PC-3 (cell line): Measurements from ENCODE around the gene GSG1L. TPM values are rescaled to one million over a fixed set of nuclear protein-coding genes. Genes with fewer than 3 reads are reported as not detected.

Experiments
- ATAC-seq: fragments of 200-7000 bp; cut with Tn5 transposase; 2 replicates; pipeline ENCODE4 v1.9.1; 2020; ENCODE audit warnings: mild to moderate bottlenecking, moderate library complexity
- BruUV-seq: library from RNA; stranded (reverse); fragments of 400-500 nt; replicated peaks from 2 replicates; lab custom pipeline; 2021; lab: Mats Ljungman, UMichigan
- CTCF ChIA-PET: fragments of 300-600 bp; sonication (Branson Sonifier 250); formaldehyde crosslinking; loops from one replicate; lab custom pipeline; 2022; ENCODE audit warnings: antibody characterized with exemption; lab: Charles Lee
- POLR2A ChIA-PET: fragments of 300-600 bp; sonication (Branson Sonifier 250); formaldehyde crosslinking; loops from one replicate; lab custom pipeline; 2022; ENCODE audit warnings: antibody characterized with exemption; ENCODE audit not compliant: unreplicated experiment; lab: Charles Lee
- DNase-seq: peaks from one replicate; pipeline ENCODE4 v3.0.0-alpha.2; 2015
- H2AFZ ChIP-seq: fragments of 300-600 bp; sonication (generic); 2 replicates; pipeline ENCODE4 v1.6.0; 2016; ENCODE audit warnings: antibody characterized with exemption, low read length
- H3F3A ChIP-seq: fragments of 300-600 bp; sonication (generic); one replicate; pipeline ENCODE4 v1.6.0; 2017; ENCODE audit warnings: antibody characterized with exemption, low read length, control low read depth, mild to moderate bottlenecking; ENCODE audit not compliant: unreplicated experiment
- H3K27ac ChIP-seq: fragments of 300-600 bp; sonication (generic); 2 replicates; pipeline ENCODE4 v1.5.1; 2016; ENCODE audit warnings: mild to moderate bottlenecking, low read length
- H3K27me3 ChIP-seq: fragments of 300-600 bp; sonication (generic); 2 replicates; pipeline ENCODE4 v1.6.1; 2016; ENCODE audit warnings: low read length, mixed read lengths
- H3K36me3 ChIP-seq: fragments of 300-600 bp; sonication (generic); 2 replicates; pipeline ENCODE4 v1.6.1; 2016; ENCODE audit warnings: low read depth, mixed run types, low read length, mixed read lengths
- H3K4me1 ChIP-seq: fragments of 300-600 bp; sonication (generic); 2 replicates; pipeline ENCODE4 v1.5.1; 2016; ENCODE audit warnings: low read length; ENCODE audit not compliant: insufficient read depth
- H3K4me2 ChIP-seq: fragments of 300-600 bp; sonication (generic); 2 replicates; pipeline ENCODE4 v1.6.0; 2016; ENCODE audit warnings: low read length
- H3K4me3 ChIP-seq: fragments of 300-600 bp; sonication (generic); 2 replicates; pipeline ENCODE4 v1.5.1; 2016; ENCODE audit warnings: mild to moderate bottlenecking, low read length, mixed read lengths
- H3K79me2 ChIP-seq: fragments of 300-600 bp; sonication (generic); 2 replicates; pipeline ENCODE4 v1.6.1; 2017; ENCODE audit warnings: low read length, mixed read lengths
- H3K9ac ChIP-seq: fragments of 300-600 bp; sonication (generic); 2 replicates; pipeline ENCODE4 v1.6.0; 2016; ENCODE audit warnings: mild to moderate bottlenecking, low read length
- H3K9me2 ChIP-seq: fragments of 300-600 bp; sonication (generic); replicated peaks from 2 replicates; pipeline ENCODE4 v1.6.1; 2016; ENCODE audit warnings: mixed run types, low read length, mixed read lengths
- H3K9me3 ChIP-seq: fragments of 300-600 bp; sonication (generic); 2 replicates; pipeline ENCODE4 v1.6.1; 2016; ENCODE audit warnings: low read length, mixed read lengths
- H4K20me1 ChIP-seq: fragments of 300-600 bp; sonication (generic); 2 replicates; pipeline ENCODE4 v1.6.1; 2016; ENCODE audit warnings: low read length, mixed read lengths
- EZH2 ChIP-seq: fragments of 300-600 bp; sonication (generic); IDR thresholded peaks from one replicate; pipeline ENCODE4 v1.6.1; 2017; ENCODE audit warnings: antibody characterized with exemption, mild to moderate bottlenecking, low read length; ENCODE audit not compliant: unreplicated experiment
- EZH2phosphoT487 ChIP-seq: fragments of 300-600 bp; sonication (generic); IDR thresholded peaks from 2 replicates; pipeline ENCODE4 v1.6.1; 2018; ENCODE audit warnings: mild to moderate bottlenecking, antibody characterized with exemption, low read length, borderline replicate concordance
- intact Hi-C: fragments of 100-400 bp; cut with micrococcal nuclease; formaldehyde crosslinking; loops from 2 replicates; pipeline ENCODE4 v1.9.0; 2023
- total RNA-seq: library from RNA; depleted of rRNA; stranded (reverse); fragments of >200 nt; gene quantifications from 2 replicates; pipeline ENCODE4 v1.2.3, GENCODE V29; 2014
- TF ChIP-seq, protein P1 (sequence below): fragments of 300-600 bp; sonication (generic); conservative IDR thresholded peaks from 2 replicates; pipeline ENCODE4 v1.5.1; 2017; ENCODE audit warnings: antibody characterized with exemption, low read depth, mild to moderate bottlenecking, low read length

GSG1L gene
- total RNA-seq, 1 experiment from 2014 or later: not detected

DNA sequence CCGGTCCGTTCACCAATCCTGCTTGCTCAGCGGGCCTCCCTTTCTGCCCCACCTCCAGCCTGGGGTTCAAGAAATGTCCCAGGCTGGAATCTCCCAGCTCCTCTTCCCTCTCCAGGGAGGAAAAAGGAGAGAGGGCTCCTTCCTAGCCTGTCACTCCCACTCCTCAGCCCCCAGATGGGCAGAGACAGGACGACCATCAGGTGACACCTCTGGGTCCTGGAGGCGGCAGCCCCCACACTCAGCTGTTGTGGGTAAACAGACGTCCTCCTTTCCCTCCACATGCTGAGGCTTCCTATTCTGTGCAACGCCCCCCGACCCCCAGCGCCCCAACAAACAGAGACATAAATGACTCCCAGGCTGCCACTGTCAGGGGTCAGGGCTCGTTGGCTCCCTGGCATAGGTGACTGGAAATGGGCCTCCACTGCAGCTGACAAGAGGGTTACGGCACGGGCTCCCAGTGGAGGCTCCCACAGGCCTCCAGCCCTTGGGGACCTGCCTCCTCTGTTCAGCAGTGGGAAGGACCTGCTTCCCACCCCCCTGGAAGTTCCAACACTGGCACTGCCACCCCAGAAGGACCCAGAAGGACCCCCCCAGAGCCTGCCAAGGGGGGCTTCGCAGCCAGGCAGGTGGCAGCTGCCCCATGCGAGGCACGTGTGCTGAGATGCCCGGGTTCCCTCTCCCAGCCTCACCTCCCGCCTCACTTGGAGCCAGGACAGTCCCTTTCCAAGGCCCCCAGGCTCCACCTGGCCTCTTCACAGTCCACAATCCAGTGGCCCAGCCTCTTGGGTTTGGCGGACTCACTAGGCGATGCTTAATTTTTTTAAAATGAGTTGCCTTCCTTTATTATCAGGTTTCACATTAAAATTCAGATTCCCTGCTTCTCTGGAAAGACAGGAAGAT, 281.3 kb downstream of the GSG1L start:
- Histone ChIP-seq H2AFZ (no peak overlapping the region), H4K20me1 (no peaks in the 10 kb centered on the region), H3K4me2 (no peak overlapping the region), H3K36me3 (no peaks in the 10 kb centered on the region), H3K4me1 (no peaks in the 10 kb centered on the region), H3K27me3 (no peaks in the 10 kb centered on the region), H3K27ac (no peak overlapping the region), H3F3A (no peaks in the 10 kb centered on the region), H3K9me2 (no peaks in the 10 kb centered on the region), H3K79me2 (no peaks in the 10 kb centered on the region), H3K4me3 (no peak overlapping the region), H3K9ac (no peak overlapping the region), H3K9me3 (no peaks in the 10 kb centered on the region)
- CTCF ChIA-PET: no interaction called here
- ATAC-seq: no peak
- no peak for TF ChIP-seq EZH2phosphoT487
- TF ChIP-seq, protein P1, sequence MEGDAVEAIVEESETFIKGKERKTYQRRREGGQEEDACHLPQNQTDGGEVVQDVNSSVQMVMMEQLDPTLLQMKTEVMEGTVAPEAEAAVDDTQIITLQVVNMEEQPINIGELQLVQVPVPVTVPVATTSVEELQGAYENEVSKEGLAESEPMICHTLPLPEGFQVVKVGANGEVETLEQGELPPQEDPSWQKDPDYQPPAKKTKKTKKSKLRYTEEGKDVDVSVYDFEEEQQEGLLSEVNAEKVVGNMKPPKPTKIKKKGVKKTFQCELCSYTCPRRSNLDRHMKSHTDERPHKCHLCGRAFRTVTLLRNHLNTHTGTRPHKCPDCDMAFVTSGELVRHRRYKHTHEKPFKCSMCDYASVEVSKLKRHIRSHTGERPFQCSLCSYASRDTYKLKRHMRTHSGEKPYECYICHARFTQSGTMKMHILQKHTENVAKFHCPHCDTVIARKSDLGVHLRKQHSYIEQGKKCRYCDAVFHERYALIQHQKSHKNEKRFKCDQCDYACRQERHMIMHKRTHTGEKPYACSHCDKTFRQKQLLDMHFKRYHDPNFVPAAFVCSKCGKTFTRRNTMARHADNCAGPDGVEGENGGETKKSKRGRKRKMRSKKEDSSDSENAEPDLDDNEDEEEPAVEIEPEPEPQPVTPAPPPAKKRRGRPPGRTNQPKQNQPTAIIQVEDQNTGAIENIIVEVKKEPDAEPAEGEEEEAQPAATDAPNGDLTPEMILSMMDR: no peak
- no peak for TF ChIP-seq EZH2
- POLR2A ChIA-PET: no interaction called here
- no peak for DNase-seq
- BruUV-seq: no TSS peak
- intact Hi-C loops: no loop called here

DNA sequence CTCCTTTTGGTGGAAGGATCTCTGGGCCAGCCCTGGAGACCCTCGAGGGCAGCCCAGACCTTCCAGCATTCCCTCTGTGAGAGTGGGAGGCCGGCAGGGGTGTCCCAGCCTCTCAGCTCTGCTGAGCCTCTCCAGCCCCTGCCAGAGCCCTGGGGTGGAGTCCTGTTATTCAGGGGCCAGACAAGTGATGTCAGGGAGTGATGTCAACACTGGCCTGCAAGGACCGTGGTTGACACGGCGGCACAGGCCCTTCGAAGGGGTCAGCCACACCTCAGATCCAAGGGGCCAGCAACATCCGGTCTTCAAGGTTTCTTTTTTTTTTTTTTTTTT, 282.4 kb downstream of the GSG1L start:
- Histone ChIP-seq H4K20me1 (no peaks in the 10 kb centered on the region), H3K4me2 (no peak overlapping the region), H3K27ac (no peak overlapping the region), H2AFZ (no peak overlapping the region), H3K36me3 (no peaks in the 10 kb centered on the region), H3F3A (no peaks in the 10 kb centered on the region), H3K27me3 (no peaks in the 10 kb centered on the region), H3K79me2 (no peaks in the 10 kb centered on the region), H3K9me2 (no peaks in the 10 kb centered on the region), H3K4me3 (no peak overlapping the region), H3K4me1 (no peaks in the 10 kb centered on the region), H3K9ac (no peak overlapping the region), H3K9me3 (no peaks in the 10 kb centered on the region)
- intact Hi-C loops: no loop called here
- BruUV-seq: no TSS peak
- DNase-seq: no peak
- ATAC-seq: no peak
- CTCF ChIA-PET: no interaction called here
- TF ChIP-seq, protein P1: no peak
- POLR2A ChIA-PET: no interaction called here

DNA sequence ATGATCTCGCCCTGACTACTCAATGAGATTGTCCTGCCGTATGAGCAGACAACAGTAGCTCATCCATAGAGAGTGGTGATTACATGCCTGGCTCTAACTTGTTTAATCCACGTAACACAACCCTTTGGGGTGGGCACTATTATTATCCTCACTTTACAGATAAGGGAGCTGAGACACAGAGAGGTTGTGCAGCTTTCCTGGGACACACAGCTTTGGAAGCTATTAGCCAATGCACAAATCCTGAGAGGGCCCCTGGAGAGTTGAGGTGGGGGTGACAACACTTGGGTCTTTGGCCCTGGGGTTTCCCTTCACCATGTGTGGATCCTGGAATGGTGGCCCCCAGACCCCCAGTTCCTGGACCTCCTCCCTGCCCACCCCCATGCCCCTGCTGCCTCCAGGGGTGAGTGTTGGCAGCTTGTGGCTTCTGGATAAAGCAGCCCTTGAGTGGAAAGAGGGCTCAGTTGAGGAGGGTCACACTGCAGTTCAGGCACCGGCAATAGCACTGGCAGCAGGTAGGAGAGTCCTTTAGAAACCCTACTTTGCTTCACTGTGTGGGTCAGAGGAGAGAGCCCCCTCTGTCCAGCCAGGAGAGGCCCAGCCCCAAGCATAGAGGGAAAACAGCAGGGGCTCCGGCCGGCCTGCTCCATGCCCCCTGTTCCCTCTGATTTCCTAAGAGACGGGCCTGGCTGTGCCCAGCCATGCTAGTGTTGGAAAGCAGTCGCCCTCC, 282.9 kb downstream of the GSG1L start:
- TF ChIP-seq EZH2 (no peak), EZH2phosphoT487 (no peak)
- TF ChIP-seq, protein P1: no peak
- BruUV-seq: no TSS peak
- no peak for ATAC-seq
- no peak for DNase-seq
- no peaks in the 10 kb centered on the region for H3K27me3 ChIP-seq
- CTCF ChIA-PET: no interaction called here
- H3K4me3 ChIP-seq: no peak overlapping the region
- no peaks in the 10 kb centered on the region for H4K20me1 ChIP-seq
- no peak overlapping the region for H3K4me2 ChIP-seq
- H3K79me2 ChIP-seq: no peaks in the 10 kb centered on the region
- no peaks in the 10 kb centered on the region for H3F3A ChIP-seq
- H3K4me1 ChIP-seq: no peaks in the 10 kb centered on the region
- H2AFZ ChIP-seq: no peak overlapping the region
- intact Hi-C loops: no loop called here
- no peak overlapping the region for H3K9ac ChIP-seq
- POLR2A ChIA-PET: no interaction called here
- no peaks in the 10 kb centered on the region for H3K9me2 ChIP-seq
- no peaks in the 10 kb centered on the region for H3K36me3 ChIP-seq
- no peak overlapping the region for H3K27ac ChIP-seq
- H3K9me3 ChIP-seq: no peaks in the 10 kb centered on the region
